Prostate gland (tissue), 2 donors: ENCODE measurements around the gene APOLD1. TPM values are rescaled to one million over a fixed set of nuclear protein-coding genes. Genes with fewer than 3 reads are reported as not detected.
"Not testable (repeated sequence)": the region's sequence is repeated elsewhere in the genome, so short reads cannot be mapped to it uniquely, and the experiment has no call there.

Source experiments
- DNase-seq: peaks from one replicate; pipeline ENCODE4 v3.0.0-alpha.2; 2019; ENCODE audit warnings: low spot score
- H3K27ac ChIP-seq, 2 donors: fragments of 200-600 bp; sonication (generic); 2 replicates each; pipeline ENCODE4 v1.5.1; 2017 to 2019
- H3K27me3 ChIP-seq: fragments of 200-600 bp; sonication (generic); replicated peaks from 2 replicates; pipeline ENCODE4 v1.5.1; 2019; ENCODE audit not compliant: insufficient read depth
- H3K36me3 ChIP-seq, 2 donors: fragments of 200-600 bp; sonication (generic); 1 replicate in 1 of 2; 2 replicates in 1 of 2; pipeline versions ENCODE4 v1.5.1 to v1.8.1; 2017 to 2019
- H3K4me1 ChIP-seq: fragments of 200-600 bp; sonication (generic); replicated peaks from 2 replicates; pipeline ENCODE4 v1.5.1; 2019
- H3K4me3 ChIP-seq, 2 donors: fragments of 200-600 bp; sonication (generic); 2 replicates each; pipeline ENCODE4 v1.5.1; 2017 to 2019
- H3K9me3 ChIP-seq: fragments of 200-600 bp; sonication (generic); 2 replicates; pipeline ENCODE4 v1.5.1; 2017
- POLR2A ChIP-seq: fragments of 450-650 bp; IDR thresholded peaks from one replicate; pipeline ENCODE4 v1.6.1; 2016; ENCODE audit warnings: antibody characterized with exemption, mild to moderate bottlenecking
- POLR2AphosphoS5 ChIP-seq: sonication (generic); formaldehyde crosslinking; IDR thresholded peaks from one replicate; pipeline ENCODE4 v1.6.1; 2017; ENCODE audit warnings: antibody characterized with exemption
- WGBS: methylation state at CpG from one replicate; pipeline ENCODE4 v1.1.5; 2018; 5-methylcytosine and 5-hydroxymethylcytosine counted together
- intact Hi-C: fragments of 100-400 bp; cut with DNase I; formaldehyde crosslinking; loops from one replicate; pipeline ENCODE4 v1.14.2; 2022
- total RNA-seq, 2 donors: library from RNA; depleted of rRNA; stranded (reverse); fragments of >200 nt; gene quantifications; one replicate each; pipeline ENCODE4 v1.1.0, GENCODE V29; 2016
- TF ChIP-seq, protein P1 (sequence below), 4 experiments: fragments of 200-600 bp in 2 of 4; fragments of 450-650 bp in 2 of 4; sonication (generic) in 2 of 4; IDR thresholded peaks; 1 replicate in 3 of 4; 2 replicates in 1 of 4; pipeline ENCODE4 v1.5.1; 2016 to 2019; ENCODE audit warnings: antibody characterized with exemption in 4 of 4, mild to moderate bottlenecking in 2 of 4, moderate library complexity in 2 of 4

Gene APOLD1
- total RNA-seq, 2 donors from 2014 or later, result 10.7 to 16.1 TPM

DNA sequence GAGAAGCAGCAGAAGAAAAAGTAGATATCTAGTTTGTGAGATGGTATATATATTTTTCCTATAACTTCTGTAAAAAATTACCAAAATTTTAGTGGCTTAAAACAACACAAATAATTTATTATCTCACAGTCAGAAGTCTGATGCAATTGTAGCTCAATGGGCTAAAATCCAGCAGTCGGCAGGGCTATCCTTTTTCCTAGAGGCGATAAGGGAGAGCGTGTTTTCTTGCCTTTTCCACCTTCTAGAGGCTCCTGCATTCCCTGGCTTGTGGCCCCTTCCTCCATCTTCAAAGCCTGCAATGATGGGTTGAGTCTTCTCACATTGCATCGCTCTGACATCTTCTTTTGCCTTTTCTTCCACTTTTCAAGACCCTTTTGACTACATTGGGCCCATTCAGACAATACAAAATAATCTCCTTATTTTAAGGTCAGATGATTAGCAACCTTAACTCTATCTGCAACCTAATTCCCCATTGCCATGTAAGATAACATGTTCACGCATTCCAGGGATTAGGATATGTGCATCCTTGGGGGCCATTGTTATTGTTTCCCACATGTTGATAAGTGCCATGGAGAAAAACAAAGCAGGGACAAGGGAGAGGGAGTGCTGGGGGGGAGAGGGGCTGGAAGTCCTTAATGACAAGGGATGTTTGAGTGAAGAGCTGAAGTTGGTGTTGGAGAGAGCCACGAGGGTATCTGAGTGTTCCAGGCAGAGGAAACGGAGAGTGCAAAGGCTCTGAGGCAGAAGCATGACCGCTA lies 13.9 kb downstream of the APOLD1 start:
- Histone ChIP-seq H3K9me3 (no peaks in the 10 kb centered on the region), H3K4me3 (no peak overlapping the region), H3K27ac (no peak overlapping the region), H3K36me3 (no peaks in the 10 kb centered on the region), H3K27me3 (no peaks in the 10 kb centered on the region), H3K4me1 (no peaks in the 10 kb centered on the region)
- intact Hi-C loops, result no loop called here
- TF ChIP-seq POLR2A, result no peak
- DNase-seq, result no peak
- 95% methylated on average over 8 of the region's 8 CpGs for WGBS

DNA sequence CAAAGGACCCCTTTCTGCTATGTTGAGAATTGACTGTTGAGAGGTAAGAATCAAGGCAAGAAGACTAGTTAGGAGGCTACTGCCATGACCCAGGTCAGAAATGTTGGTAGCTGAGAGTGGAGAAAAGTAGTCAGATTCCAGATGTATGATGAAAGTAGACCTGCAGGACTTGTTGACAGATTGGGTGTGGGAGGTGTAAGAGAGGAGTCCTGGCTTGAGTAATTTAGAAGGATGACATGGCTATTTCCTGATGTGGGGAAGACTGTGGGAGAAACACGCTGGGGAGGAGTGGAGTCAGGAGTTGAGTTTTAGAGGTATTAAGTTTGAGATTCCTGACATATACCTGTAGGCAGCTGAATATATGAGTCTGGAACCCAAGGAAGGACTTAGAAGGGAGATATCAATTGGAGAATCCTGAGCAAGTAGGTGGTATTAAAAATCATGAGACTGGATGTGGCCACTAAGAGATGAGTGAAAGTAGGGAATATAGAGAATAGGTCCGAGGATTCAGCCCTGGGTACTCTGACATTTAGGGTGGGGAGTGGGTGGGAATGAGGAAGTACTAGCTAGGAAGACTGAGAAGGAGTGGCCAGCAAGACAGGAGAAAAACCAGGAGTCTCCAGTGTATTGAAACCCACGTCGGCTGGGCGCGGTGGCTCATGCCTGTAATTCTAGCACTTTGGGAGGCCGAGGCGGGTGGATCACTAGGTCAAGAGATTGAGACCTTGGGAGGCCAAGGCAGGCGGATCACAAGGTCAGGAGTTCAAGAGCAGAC lies 15.1 kb downstream of the APOLD1 start:
- WGBS, result 89% methylated on average over 9 of the region's 9 CpGs
- Histone ChIP-seq H3K9me3 (no peaks in the 10 kb centered on the region), H3K27ac (no peak overlapping the region), H3K4me1 (no peaks in the 10 kb centered on the region), H3K27me3 (no peaks in the 10 kb centered on the region), H3K36me3 (no peaks in the 10 kb centered on the region), H3K4me3 (no peak overlapping the region)
- TF ChIP-seq POLR2AphosphoS5, result no peak
- TF ChIP-seq, protein P1, sequence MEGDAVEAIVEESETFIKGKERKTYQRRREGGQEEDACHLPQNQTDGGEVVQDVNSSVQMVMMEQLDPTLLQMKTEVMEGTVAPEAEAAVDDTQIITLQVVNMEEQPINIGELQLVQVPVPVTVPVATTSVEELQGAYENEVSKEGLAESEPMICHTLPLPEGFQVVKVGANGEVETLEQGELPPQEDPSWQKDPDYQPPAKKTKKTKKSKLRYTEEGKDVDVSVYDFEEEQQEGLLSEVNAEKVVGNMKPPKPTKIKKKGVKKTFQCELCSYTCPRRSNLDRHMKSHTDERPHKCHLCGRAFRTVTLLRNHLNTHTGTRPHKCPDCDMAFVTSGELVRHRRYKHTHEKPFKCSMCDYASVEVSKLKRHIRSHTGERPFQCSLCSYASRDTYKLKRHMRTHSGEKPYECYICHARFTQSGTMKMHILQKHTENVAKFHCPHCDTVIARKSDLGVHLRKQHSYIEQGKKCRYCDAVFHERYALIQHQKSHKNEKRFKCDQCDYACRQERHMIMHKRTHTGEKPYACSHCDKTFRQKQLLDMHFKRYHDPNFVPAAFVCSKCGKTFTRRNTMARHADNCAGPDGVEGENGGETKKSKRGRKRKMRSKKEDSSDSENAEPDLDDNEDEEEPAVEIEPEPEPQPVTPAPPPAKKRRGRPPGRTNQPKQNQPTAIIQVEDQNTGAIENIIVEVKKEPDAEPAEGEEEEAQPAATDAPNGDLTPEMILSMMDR (IDR thresholded peaks at IDR 0.05), result no peak
- TF ChIP-seq POLR2A, result no peak
- intact Hi-C loops, result no loop called here
- no peak for DNase-seq

DNA sequence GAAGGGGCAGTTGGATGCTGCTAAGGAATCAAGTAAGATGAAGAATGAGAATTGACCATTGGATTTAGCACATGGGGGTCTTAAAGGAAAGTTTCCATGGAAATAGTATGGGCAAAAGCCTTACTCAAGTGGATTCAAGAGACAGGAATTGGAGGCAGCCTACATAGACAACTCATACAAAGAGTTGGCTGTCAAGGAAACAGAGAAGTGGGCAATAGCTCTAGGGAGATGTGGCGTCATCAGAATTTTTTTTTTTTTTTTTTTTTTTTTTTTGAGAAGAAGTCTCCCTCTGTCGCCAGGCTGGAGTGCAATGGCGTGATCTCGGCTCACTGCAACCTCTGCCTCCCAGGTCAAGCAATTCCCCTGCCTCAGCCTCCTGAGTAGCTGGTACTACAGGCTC lies 16.2 kb downstream of the APOLD1 start:
- H3K36me3 ChIP-seq, H3K4me1 ChIP-seq, H3K4me3 ChIP-seq, DNase-seq, H3K9me3 ChIP-seq, H3K27me3 ChIP-seq, H3K27ac ChIP-seq, intact Hi-C loops: not testable (repeated sequence)
- 88% methylated on average over 4 of the region's 4 CpGs for WGBS

DNA sequence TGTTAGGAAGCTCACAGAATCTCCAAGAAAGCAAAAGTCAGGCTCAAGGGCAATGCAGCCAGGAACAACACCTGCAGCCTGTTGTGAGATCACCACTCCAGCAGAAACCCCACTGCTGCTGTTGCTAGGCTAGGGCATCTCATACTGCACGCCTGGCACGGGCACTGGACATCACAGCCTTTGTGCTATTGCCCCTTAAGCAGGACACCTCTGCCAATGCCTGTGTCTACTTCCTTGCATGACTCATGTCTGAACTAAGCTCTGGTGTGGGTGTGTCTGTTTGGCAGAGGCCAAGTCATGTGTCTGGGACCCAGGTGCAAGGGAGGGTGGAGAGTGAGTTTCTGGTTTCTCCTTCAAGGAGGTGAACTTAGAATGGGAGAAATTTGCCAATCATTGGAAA lies 17.7 kb downstream of the APOLD1 start:
- H3K4me3 ChIP-seq, result no peak overlapping the region
- TF ChIP-seq POLR2AphosphoS5, result peak; percentile 96
- TF ChIP-seq, protein P1 (IDR thresholded peaks at IDR 0.05), result no peak
- TF ChIP-seq POLR2A, result peak; percentile 27
- H3K36me3 ChIP-seq, result no peaks in the 10 kb centered on the region
- intact Hi-C loops, result no loop called here
- no peaks in the 10 kb centered on the region for H3K9me3 ChIP-seq
- no peaks in the 10 kb centered on the region for H3K4me1 ChIP-seq
- DNase-seq, result peak; percentile 90
- no peaks in the 10 kb centered on the region for H3K27me3 ChIP-seq
- peak overlapping the region in 1 of 2 donors; percentile 7 for H3K27ac ChIP-seq
- 40% methylated on average over 2 of the region's 2 CpGs for WGBS

DNA sequence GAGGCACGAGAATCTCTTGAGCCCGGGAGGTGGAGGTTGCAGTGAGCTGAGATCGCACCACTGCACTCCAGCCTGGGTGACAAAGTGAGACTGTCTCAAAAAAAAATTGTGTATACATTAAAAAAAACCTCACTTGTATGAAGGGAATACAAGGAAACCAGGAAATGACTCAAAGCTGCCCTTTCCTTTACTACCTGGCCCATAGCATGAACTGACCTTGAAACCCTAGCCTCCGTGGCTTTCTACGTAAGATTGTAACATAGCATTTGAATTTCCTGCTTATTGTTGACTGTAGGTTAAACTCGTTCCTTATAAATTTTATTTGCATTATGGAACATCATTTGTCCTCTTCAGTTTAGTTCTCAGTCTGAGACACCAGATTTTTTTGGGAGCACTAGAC lies 18.6 kb downstream of the APOLD1 start:
- no peaks in the 10 kb centered on the region for H3K9me3 ChIP-seq
- DNase-seq, result no peak
- no peak overlapping the region for H3K4me3 ChIP-seq
- no peaks in the 10 kb centered on the region for H3K4me1 ChIP-seq
- peak overlapping the region in 1 of 2 donors; percentile 7 for H3K27ac ChIP-seq
- intact Hi-C loops, result no loop called here
- TF ChIP-seq POLR2AphosphoS5 (no peak), POLR2A (no peak)
- TF ChIP-seq, protein P1 (IDR thresholded peaks at IDR 0.05), result no peak
- 70% methylated on average over 6 of the region's 6 CpGs for WGBS
- H3K27me3 ChIP-seq, result no peaks in the 10 kb centered on the region
- H3K36me3 ChIP-seq, result no peaks in the 10 kb centered on the region
